Measurements from ENCODE around the gene FOSB.

GRCh38 chr19:45419396-45419795, 48.4 kb upstream of the FOSB start:
- TF ChIP-seq EP300 (IDR thresholded peaks at IDR 0.05) (no peak), CTCF (IDR thresholded peaks at IDR 0.05) (no peak)

Data from ovary (tissue), 3 donors.